Upper lobe of left lung (tissue), 6 donors: ENCODE results near the gene EMC8. TPM values are rescaled to one million over a fixed set of nuclear protein-coding genes. Genes with fewer than 3 reads are reported as not detected.

Source experiments
- ATAC-seq, 2 donors: fragments of 200-7000 bp; cut with Tn5 transposase; one replicate each; pipeline ENCODE4 v1.9.1; 2022; ENCODE audit warnings: mild to moderate bottlenecking in 2 of 2, moderate library complexity in 2 of 2; ENCODE audit not compliant: low FRiP score in 2 of 2
- DNase-seq, 2 donors: peaks; one replicate each; pipeline ENCODE4 v3.0.0-alpha.2; 2019 to 2020
- H3K27ac ChIP-seq, 4 donors: fragments of 200-600 bp; sonication (generic); one replicate each; pipeline ENCODE4 v1.5.1; 2016 to 2019
- H3K27me3 ChIP-seq, 4 donors: fragments of 200-600 bp; sonication (generic); one replicate each; pipeline ENCODE4 v1.5.1; 2017 to 2019
- H3K36me3 ChIP-seq, 4 donors: fragments of 200-600 bp; sonication (generic); one replicate each; pipeline ENCODE4 v1.5.1; 2016 to 2019
- H3K4me1 ChIP-seq, 4 donors: fragments of 200-600 bp; sonication (generic); one replicate each; pipeline ENCODE4 v1.5.1; 2018 to 2019
- H3K4me3 ChIP-seq, 4 donors: fragments of 200-600 bp; sonication (generic); one replicate each; pipeline ENCODE4 v1.5.1; 2017 to 2019; ENCODE audit warnings: mild to moderate bottlenecking in 2 of 4, moderate library complexity in 1 of 4
- H3K9me3 ChIP-seq, 4 donors: fragments of 200-600 bp; sonication (generic); one replicate each; pipeline ENCODE4 v1.5.1; 2018 to 2019
- CTCF ChIP-seq, 6 experiments: fragments of 450-650 bp in 4 of 6; fragments of 200-600 bp in 2 of 6; sonication (generic) in 2 of 6; IDR thresholded peaks; one replicate each; pipeline ENCODE4 v1.5.1; 2016 to 2019; ENCODE audit warnings: antibody characterized with exemption in 6 of 6
- EP300 ChIP-seq, 4 donors: sonication (generic); formaldehyde crosslinking; IDR thresholded peaks; one replicate each; pipeline ENCODE4 v1.5.1; 2017; ENCODE audit warnings: antibody characterized with exemption in 4 of 4, control low read depth in 2 of 4
- POLR2A ChIP-seq, 4 donors: fragments of 450-650 bp; IDR thresholded peaks; one replicate each; pipeline ENCODE4 v1.5.1; 2016 to 2017; ENCODE audit warnings: antibody characterized with exemption in 4 of 4, mild to moderate bottlenecking in 2 of 4
- POLR2AphosphoS5 ChIP-seq, 2 donors: sonication (generic); formaldehyde crosslinking; IDR thresholded peaks; one replicate each; pipeline ENCODE4 v1.5.1; 2017; ENCODE audit warnings: antibody characterized with exemption in 2 of 2
- WGBS, 2 donors: methylation state at CpG; one replicate each; pipeline ENCODE4 v1.1.5; 2017 to 2018; 5-methylcytosine and 5-hydroxymethylcytosine counted together
- small RNA-seq, 4 donors: library from RNA; depleted of rRNA; stranded (forward); fragments of <200 nt; gene quantifications; one replicate each; pipeline ENCODE3, GENCODE V24; 2016
- total RNA-seq, 6 donors: library from RNA; depleted of rRNA in 4 of 6; stranded (reverse); fragments of >200 nt in 4 of 6; gene quantifications; one replicate each; pipeline versions ENCODE4 v1.1.0 to v1.2.1, GENCODE V29; 2016 to 2021
- donor health status: DM: no; HTN: no; CAD: no; lungs with moderate emphysema.
- donor health status: DM: no; HTN: yes; CAD: no; lungs with severe emphysema.

The EMC8 gene
- total RNA-seq, 6 donors from 2014 or later, result 15.8 to 39.8 (median 25.6) TPM

- peaks cover 0 to 7% (median 4%) of the 10 kb centered on the region in 4 donors for H3K4me1 ChIP-seq
- WGBS, 2 donors, result 78 to 82% methylated on average over 5 of the region's 5 CpGs
- no peaks in the 10 kb centered on the region for H3K36me3 ChIP-seq
- H3K9me3 ChIP-seq, result no peaks in the 10 kb centered on the region
- H3K27me3 ChIP-seq, result no peaks in the 10 kb centered on the region
- TF ChIP-seq CTCF (IDR thresholded peaks at IDR 0.05) (no peak), EP300 (IDR thresholded peaks at IDR 0.05) (no peak), POLR2A (IDR thresholded peaks at IDR 0.05) (no peak), POLR2AphosphoS5 (IDR thresholded peaks at IDR 0.05) (no peak)
- H3K4me3 ChIP-seq, result no peak overlapping the region
- no peak overlapping the region for H3K27ac ChIP-seq
- no peak for ATAC-seq
- no peak for DNase-seq
Observed at GRCh38 chr16:85731179-85731578, 68.2 kb downstream of the EMC8 start.

GRCh38 chr16:85730186-85730465 is 69.2 kb downstream of the EMC8 start:
- H3K27ac ChIP-seq, result peak overlapping the region in 1 of 4 donors; percentile 21
- no peaks in the 10 kb centered on the region for H3K9me3 ChIP-seq
- no peaks in the 10 kb centered on the region for H3K27me3 ChIP-seq
- WGBS, 2 donors, result 59 to 76% methylated on average over 5 of the region's 5 CpGs
- no peak overlapping the region for H3K4me3 ChIP-seq
- H3K4me1 ChIP-seq, result peaks cover 0 to 7% (median 2%) of the 10 kb centered on the region in 4 donors
- ATAC-seq, result peak in 1 of 2 donors; percentile 32
- no peaks in the 10 kb centered on the region for H3K36me3 ChIP-seq
- DNase-seq, result no peak
- TF ChIP-seq CTCF (IDR thresholded peaks at IDR 0.05) (no peak), POLR2A (IDR thresholded peaks at IDR 0.05) (no peak), EP300 (IDR thresholded peaks at IDR 0.05) (no peak), POLR2AphosphoS5 (IDR thresholded peaks at IDR 0.05) (no peak)

GRCh38 chr16:85729452-85730185 is 69.7 kb downstream of the EMC8 start:
- Histone ChIP-seq H3K27ac (peak overlapping the region in 1 of 4 donors; percentile 21), H3K4me3 (no peak overlapping the region), H3K4me1 (peaks cover 0 to 7% (median 2%) of the 10 kb centered on the region in 4 donors), H3K9me3 (no peaks in the 10 kb centered on the region), H3K36me3 (no peaks in the 10 kb centered on the region), H3K27me3 (no peaks in the 10 kb centered on the region)
- DNase-seq (no peak), ATAC-seq (no peak)
- TF ChIP-seq POLR2AphosphoS5 (IDR thresholded peaks at IDR 0.05) (no peak), CTCF (IDR thresholded peaks at IDR 0.05) (no peak), POLR2A (IDR thresholded peaks at IDR 0.05) (no peak), EP300 (IDR thresholded peaks at IDR 0.05) (no peak)
- 53 to 76% methylated on average over 15 of the region's 16 CpGs for WGBS, 2 donors

GRCh38 chr16:85728879-85729278 is 70.5 kb downstream of the EMC8 start:
- no peak overlapping the region for H3K27ac ChIP-seq
- H3K4me1 ChIP-seq, result peaks cover 0 to 7% (median 2%) of the 10 kb centered on the region in 4 donors
- H3K27me3 ChIP-seq, result no peaks in the 10 kb centered on the region
- TF ChIP-seq CTCF (IDR thresholded peaks at IDR 0.05) (no peak), POLR2A (IDR thresholded peaks at IDR 0.05) (no peak), POLR2AphosphoS5 (IDR thresholded peaks at IDR 0.05) (no peak), EP300 (IDR thresholded peaks at IDR 0.05) (no peak)
- no peaks in the 10 kb centered on the region for H3K36me3 ChIP-seq
- WGBS, 2 donors, result 60 to 81% methylated on average over 4 to 7 of the region's 7 CpGs
- no peaks in the 10 kb centered on the region for H3K9me3 ChIP-seq
- DNase-seq (no peak), ATAC-seq (no peak)
- no peak overlapping the region for H3K4me3 ChIP-seq

Small RNA genes lying within 50 kb of the gene (small RNA-seq; reads per million reads assigned to genes)
- 0 reads per million in 4 donors for gene RNU1-103P

Other genes with a start within 250 kb of the EMC8 start
- 100 to 1,000 TPM in 2 of 6 donors, 10 to 100 TPM in 4; 80.2 to 332 (median 90.8) TPM for gene GSE1, start 186.2 kb downstream of the EMC8 start, total RNA-seq
- gene GINS2, start 110.6 kb downstream of the EMC8 start, total RNA-seq, result under 1 TPM in 4 of 6 donors, not detected in 2; 0.39 to 0.91 (median 0.75) TPM
- gene C16orf74, start 48.4 kb downstream of the EMC8 start, total RNA-seq, result 1 to 10 TPM in 5 of 6 donors, not detected in 1; 1.2 to 6.3 (median 4.1) TPM
- gene COX4I1, start 151 bp upstream of the EMC8 start, total RNA-seq, result 100 to 1,000 TPM; 160 to 490 (median 439) TPM
- 100 to 1,000 TPM in 1 of 6 donors, 10 to 100 TPM in 5; 41.5 to 141 (median 72.8) TPM for gene IRF8, start 99.6 kb upstream of the EMC8 start, total RNA-seq